Measurements from ENCODE around the gene STAT6.

STAT6 gene

DNA sequence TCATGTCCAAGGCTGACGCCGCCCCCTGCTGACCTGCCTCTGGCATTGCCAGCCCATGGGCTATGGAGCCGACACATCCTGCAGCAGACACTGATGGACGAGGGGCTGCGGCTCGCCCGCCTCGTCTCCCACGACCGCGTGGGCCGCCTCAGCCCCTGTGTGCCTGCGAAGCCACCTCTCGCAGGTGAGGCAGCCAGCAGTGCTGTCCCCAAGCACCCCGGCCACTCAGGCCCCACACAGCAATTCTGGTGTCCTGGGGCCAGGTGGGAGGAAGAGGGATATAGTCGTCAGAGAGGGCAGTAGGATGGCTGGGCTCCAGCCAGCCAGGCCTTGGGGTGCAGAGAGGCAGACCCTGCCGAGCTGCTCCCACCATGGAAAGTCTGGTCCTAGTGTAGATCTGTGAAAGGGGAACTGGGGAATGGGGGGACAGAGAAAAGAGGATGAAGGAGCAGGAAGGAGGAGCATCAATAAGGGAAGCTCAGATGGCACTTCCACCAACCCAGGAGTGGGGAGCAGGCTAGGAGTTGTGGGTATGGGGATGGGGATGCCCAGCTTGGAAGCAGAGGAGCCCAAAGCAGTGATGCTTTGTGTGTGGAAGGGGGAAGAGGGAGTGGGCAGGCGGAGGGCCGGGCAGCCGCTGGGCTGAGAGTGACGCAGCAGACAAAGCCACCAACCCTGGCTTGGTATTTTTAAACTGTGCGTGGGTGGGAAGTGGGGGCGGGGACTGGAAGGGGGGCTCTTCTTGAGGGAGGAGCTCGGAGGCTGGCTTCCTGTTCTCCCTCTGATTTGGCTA is 17.6 kb downstream of the STAT6 start:
- peak in 40 of 42 donors; percentile 24 to 81 (median 56) for DNase-seq
- intact Hi-C loops (cut with DNase I): no loop called here

DNA sequence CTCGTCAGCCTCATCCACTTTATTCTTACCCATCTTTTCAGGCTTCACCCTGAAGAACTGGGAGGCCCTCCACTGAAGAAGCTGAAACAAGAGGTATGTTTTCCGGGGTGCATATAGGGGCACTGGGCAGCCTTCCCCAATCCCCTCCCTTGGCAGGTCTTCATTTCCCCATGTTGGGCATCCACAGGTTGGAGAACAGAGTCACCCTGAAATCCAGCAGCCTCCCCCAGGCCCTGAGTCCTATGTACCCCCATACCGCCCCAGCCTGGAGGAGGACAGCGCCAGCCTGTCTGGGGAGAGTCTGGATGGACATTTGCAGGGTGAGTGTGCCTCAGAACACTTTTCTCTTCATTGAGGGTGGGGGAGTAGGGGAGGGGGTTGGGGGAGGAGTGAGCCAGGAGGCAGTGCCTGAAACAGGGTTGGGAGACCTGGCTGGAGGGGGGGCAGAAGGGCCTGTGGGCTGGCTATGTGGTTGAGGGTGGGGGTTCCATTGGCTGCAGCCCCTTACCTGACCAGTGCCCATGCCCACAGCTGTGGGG is 18.2 kb downstream of the STAT6 start:
- peak in 1 of 42 donors; percentile 41 for DNase-seq

DNA sequence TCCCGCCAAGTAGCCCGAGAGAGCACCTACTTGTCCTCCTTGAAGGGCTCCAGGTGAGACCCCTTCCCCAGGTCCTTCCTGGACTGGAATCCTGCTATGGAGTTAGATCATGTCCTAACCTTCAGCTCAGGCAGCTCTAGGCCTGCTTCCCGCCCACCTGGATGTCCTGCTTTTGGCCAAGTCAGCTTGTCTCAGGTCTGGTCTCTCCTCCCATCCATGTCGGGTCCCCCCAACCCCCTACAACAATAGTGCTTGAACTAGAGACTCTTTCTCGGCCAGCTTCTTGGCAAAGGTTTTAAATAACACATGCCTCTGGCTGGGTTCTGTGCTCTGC is 18.7 kb downstream of the STAT6 start:
- intact Hi-C loops (cut with DNase I): no loop called here
- DNase-seq: peak in 2 of 42 donors; percentile 2 to 45

More for the DNA sequence above, 18.2 kb downstream of the STAT6 start:
- intact Hi-C loops (cut with DNase I): no loop called here

DNA sequence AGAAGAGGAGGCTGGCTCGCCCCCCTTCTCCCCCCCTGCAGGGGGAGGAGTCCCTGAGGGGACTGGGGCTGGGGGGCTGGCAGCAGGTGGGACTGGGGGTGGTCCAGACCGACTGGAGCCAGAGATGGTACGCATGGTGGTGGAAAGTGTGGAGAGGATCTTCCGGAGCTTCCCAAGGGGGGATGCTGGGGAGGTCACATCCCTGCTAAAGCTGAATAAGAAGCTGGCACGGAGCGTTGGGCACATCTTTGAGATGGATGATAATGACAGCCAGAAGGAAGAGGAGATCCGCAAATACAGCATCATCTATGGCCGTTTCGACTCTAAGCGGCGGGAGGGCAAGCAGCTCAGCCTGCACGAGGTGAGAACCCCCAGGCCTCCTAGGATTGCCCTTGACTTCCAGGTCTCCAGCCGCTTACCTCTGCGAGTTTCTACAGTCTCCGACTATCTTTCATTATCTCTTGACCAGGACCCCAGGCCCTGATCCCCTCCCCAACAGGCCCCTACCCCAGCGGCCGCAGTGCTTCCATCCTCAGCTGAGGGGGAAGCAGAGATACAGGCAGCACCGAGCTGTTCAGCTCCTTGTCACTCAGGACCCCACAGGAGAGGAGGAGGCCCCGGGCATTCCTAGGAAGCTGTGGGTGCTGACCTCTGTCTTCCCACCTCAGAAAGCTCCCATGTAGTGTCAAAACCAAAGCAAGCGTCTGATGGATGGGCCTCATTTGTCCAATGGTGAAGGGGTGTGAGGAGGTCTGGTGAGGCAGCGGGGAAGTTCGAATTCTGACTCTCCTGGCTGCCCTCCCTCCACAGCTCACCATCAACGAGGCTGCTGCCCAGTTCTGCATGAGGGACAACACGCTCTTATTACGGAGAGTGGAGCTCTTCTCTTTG is 19.3 kb downstream of the STAT6 start:
- intact Hi-C loops (cut with DNase I): no loop called here
- DNase-seq: peak in 1 of 42 donors; percentile 7

DNA sequence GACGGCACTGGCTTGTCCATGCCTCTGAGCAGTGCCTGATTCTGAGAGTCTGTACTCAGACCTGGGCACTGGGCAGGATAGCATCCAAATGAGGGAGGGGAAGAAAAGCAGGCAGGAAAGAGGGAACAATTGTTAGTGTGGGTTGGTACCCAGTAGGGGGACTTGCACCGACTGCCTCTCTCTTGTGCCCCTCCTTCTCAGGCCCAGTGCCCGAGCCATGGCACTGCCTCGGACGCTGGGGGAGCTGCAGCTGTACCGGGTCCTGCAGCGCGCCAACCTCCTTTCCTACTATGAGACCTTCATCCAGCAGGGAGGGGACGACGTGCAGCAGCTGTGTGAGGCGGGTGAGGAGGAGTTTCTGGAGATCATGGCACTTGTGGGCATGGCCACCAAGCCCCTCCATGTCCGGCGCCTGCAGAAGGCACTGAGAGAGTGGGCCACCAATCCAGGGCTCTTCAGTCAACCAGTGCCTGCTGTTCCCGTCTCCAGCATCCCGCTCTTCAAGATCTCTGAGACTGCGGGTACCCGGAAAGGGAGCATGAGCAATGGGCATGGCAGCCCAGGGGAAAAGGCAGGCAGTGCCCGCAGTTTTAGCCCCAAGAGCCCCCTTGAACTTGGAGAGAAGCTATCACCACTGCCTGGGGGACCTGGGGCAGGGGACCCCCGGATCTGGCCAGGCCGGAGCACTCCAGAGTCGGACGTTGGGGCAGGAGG is 20.1 kb downstream of the STAT6 start:
- DNase-seq: peak; percentile 53 to 87 (median 76)

DNA sequence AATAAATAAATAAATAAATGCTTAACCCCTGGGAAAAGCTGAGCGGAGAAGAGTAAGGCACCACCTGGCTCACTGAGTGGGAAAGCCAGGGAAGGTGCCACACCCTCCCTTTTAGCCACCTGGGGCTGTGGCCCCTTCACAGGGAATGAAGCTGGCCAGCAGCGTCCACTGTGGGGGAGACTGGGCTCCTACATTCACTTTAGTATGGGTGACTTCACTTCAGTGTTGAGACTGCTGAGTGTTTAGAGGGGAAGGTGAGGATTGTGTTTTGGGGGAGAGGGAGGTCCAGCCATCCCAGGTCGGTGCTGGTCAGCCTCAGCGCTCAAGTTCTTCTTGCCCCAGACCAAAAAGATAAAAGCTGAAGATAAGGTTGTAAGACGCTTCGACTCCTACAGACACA is 20.7 kb downstream of the STAT6 start:
- peak in 1 of 42 donors; percentile 1 for DNase-seq
- intact Hi-C loops (cut with DNase I): no loop called here

More for the DNA sequence above, 20.1 kb downstream of the STAT6 start:
- intact Hi-C loops (cut with DNase I): no loop called here

DNA sequence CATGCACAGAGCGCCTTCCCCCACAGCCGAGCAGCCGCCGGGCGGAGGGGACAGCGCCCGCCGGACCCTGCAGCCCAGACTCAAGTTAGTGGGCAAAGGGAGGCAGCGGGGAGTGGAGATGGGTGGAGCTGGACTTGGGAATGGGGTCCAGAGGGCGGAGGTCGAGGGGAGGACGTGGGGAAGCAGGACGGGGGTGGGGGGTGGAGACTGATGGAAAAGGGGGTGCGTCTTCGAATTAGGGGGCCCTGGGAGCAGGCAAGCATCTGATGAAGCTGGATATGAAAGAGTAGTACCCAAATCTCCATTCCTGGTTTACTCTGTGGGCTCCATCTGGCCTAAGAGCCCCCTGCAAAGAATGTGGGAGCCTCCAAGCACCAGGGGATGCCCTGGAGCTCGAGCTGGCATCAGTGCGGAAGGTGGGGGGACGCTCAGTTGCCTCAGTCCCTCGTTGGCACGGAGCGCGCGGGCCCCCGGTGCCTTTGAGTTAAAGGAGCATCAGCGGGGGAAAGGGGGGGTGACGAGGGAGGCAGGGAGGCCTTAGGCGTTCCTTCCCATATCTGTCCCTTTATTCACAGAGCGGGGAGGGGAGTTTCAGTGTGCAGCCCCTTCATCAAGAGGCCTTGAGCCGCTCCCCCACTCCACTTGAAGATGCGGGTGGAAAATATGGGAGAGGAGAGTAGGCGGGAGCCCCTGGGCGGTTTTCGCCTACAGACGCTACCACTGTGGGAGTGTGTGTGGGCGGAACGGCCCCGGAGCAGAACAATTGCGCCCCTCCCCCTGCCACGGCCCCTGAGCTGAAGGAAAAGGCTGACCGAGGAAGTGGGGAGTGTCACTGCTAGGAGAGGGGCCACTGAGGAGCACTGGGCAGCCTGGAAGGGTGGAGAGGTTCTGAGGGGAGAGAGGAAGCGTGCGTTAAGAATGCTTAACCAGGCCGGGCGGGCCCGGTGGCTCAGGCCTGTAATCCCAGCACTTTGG is 21.6 kb downstream of the STAT6 start:
- peak in 41 of 42 donors; percentile 31 to 84 (median 65) for DNase-seq
- intact Hi-C loops (cut with DNase I): no loop called here

DNA sequence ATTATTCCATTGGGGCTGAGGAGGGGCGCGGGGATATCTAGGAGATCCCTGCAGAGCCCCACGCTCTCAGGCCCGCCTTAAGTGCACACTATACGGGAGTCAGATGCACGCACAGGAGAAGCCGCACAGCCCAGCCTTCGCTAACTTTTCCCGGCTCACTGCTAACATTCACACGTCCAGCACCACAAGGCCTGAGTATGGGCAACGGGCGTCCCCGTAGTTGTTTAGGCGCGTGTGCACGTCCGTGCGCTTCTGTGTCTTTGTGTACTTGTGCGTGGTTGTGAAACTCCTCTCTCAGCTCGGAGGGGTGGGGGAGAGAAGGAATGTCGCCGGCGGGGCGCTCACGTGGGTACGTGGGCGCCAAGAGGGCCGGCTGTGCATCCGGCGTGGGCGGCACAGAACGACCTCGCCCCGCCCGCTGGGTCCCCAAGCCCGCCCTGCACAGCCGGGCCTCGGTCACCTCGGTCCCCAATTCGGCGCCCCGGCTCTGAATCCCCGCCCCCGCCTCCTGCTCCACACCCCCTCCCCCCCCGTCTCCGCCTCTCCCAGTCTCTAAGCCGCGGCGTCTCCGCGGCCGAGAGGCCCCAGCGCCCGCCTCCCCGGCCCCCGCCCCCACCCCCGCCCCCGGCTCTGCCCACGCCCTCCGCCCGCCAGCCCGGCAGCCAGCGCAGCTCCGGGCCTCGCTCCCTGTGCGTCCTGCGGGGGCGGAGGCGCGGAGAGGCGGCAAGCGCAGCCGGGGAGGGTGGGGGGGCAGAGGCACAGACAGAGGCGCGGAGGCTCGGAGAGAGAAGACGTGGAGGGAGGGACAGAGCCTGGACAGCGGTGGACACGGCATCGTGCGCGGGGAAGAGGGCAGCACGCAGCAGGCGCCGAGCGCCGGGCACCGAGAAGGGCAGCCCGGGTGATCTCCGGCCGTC is 22.6 kb downstream of the STAT6 start, which contains the start of gene NAB2:
NAB2 (plus strand) TSS at position 761 of the 917 bp plus-strand sequence. CDS start 158 bp downstream, outside the sequence.
- intact Hi-C loops (cut with DNase I): no loop called here
- peak; percentile 71 to 96 (median 90) for DNase-seq

DNA sequence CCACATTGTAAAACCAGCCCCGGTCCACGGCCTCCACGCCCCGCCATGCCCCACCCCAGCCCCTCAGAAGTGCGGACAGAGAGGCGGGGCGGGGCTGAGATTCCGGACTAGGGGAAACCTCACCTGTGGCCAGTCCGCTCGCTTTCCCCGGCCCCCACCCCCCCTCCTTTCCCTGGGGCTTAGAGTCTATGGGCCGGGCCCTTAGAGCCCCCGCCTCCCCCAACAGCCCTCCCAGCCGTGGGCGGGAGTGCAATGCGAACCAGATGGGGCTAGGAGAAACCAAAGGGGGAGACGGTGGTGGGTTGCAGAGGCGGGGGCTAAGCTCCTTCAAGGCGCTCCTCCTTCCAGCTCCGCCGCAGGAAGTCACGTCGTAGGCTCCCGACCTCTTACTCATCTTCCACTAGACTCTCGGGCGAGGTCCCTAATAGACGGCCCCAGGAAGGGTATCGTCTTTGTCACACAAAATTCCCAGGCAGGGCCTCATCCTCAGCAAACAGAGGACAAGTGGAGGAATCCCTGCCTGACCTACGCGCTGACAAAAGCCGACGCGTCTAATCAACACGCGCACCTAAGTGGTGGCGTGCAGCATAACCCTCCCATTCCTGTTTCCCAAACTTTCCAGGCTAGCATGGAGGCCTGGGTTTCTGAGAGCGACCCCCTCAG is 23.3 kb downstream of the STAT6 start:
- intact Hi-C loops (cut with DNase I): no loop called here
- peak in 38 of 42 donors; percentile 27 to 81 (median 56) for DNase-seq

DNA sequence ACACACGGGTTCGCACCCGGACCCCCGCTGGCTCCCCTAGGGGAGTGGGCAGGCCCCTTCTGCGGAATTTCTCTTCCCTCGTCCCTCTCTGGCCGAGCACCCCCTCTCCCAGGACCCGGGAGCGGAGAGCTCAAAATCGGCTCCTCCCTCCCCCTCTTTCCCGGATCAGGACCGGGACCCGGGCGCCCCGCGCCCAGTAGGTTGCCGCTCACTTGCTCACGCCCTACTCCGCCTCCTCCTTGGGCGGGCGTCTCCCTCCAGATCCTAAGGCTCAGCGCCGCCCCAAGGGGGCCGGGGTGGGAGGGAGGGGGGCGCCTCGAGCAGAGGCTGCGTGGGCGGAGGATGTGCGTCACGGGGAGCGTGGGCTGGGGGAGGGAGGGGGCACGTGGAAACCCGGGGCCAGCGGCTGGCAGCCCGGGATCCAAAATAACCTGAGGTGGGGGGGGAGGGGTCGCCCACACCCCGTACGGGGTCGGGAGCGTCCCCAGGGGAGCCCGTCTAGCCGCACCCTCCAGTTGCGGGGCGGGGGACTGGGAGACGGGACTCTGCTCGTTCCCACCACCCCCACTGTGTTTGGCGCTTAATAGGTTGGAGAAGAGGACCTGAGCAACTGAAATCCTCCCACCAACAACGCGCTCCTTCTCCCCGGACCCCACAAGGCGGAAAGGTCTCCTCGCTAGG is 24.0 kb downstream of the STAT6 start:
- DNase-seq: peak; percentile 29 to 89 (median 75)
- intact Hi-C loops (cut with DNase I): no loop called here

DNA sequence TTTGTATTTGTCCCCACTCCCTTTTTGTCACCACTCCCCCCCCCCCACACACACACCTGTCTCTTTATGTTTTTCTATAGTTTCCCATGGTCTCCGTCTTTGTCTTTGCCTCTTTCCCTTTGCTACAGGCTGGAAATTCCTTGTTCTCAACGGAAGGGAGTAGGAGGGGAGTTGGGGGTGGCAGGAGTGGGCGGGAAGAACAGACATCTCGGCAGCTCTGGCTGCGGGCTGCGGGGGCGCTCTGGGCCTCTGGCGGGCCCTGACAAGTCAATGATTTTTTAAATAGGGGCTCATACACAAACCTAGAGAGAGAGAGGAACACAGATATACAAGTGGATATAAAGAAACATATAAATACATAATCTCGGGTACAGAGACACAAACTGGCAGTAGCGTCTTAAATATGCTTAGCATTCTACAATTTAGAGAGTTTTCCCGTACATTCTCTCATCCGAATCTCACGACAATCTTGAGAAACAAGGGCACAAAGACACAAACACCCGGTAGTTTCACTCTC is 24.6 kb downstream of the STAT6 start:
- intact Hi-C loops (cut with DNase I): no loop called here

DNA sequence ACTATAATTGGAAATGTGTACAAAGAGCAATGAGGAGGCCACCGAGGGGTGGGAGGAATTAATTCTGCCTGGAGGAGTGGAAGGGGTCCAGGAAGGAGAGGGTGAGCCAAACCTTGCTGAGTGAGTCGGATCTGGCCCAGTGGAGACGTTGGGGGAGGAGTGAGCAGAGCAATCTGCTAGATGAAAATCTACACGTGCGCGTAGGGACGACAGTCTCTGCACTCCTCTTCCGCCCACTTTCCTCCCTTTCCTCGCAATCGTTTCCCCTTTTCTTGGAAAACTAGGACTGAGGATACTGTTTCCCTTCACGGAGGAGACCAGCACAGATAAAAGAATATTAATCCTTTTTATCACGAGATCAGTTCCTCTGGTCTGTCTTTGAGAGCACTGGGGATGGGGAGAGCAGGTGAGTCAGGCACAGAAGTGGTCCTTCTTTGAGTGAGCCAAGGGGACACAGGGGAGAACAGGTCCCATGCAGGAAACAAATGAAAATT is 25.1 kb downstream of the STAT6 start:
- peak in 14 of 42 donors; percentile 24 to 69 (median 35) for DNase-seq
- intact Hi-C loops (cut with DNase I): no loop called here

More for the DNA sequence above, 24.6 kb downstream of the STAT6 start:
- DNase-seq: peak; percentile 59 to 93 (median 81)

DNA sequence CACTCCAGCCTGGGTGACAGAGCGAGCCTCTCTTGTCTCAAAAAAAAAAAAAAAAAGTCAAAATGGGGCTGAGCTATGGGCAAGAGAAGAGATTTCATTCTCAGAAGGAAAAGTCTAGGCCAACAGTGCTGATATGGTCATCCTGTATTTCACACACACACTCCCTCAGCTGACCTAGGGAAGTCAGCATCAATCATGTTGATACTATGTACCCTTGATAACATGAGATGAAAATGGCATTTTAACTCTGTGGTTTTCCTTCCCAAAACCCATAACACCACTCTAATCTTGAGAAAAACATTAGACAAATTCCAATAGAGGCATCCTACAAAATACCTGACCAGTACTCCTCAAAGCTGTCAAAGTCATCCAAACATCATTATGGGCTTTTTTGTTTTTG is 30.3 kb downstream of the STAT6 start:
- intact Hi-C loops (cut with DNase I): no loop called here
- no peak for DNase-seq

DNA sequence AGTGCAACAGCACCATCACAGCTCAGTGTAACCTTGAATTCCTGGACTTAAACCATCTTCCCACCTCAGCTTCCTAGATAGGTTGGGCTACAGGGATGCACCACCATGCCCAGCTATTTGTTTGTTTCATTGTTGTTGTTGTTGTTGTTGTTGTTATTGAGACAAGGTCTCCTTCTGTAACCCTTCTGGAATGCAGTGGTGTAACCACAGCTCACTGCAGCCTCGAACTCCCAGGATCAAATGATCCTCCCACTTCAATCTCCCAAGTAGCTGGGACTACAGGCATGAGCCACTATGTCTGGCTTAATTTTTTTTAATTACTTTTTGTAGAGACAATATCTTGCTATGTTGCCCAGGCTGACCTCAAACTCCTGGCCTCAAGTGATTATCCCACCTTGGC is 31.3 kb downstream of the STAT6 start:
- no peak for DNase-seq
- intact Hi-C loops (cut with DNase I): no loop called here

Data from head of caudate nucleus (tissue), 42 donors.